22Rv1 (cell line): Measurements from ENCODE around the gene TMEM229A.
"Not testable (repeated sequence)": the region's sequence is repeated elsewhere in the genome, so short reads cannot be mapped to it uniquely, and the experiment has no call there.

Source experiments
- H3K27ac ChIP-seq: fragments of 450-650 bp; 2 replicates; pipeline ENCODE4 v1.5.1; 2017
- CTCF ChIP-seq: fragments of 450-650 bp; IDR thresholded peaks from 2 replicates; pipeline ENCODE4 v1.5.1; 2017; ENCODE audit warnings: mild to moderate bottlenecking
- ZFX ChIP-seq: fragments of 450-650 bp; IDR thresholded peaks from 2 replicates; pipeline ENCODE4 v1.6.1; 2017; ENCODE audit warnings: antibody characterized with exemption, borderline replicate concordance

TMEM229A gene

GRCh38 chr7:124022551-124022950, 10.3 kb downstream of the TMEM229A start:
- no peak for TF ChIP-seq ZFX
- no peak for TF ChIP-seq CTCF
- H3K27ac ChIP-seq = no peak overlapping the region

- H3K27ac ChIP-seq = no peak overlapping the region
- TF ChIP-seq CTCF (no peak), ZFX (no peak)
These were observed 12.8 kb downstream of the TMEM229A start for GRCh38 chr7:124020060-124020459.

- TF ChIP-seq ZFX (no peak), CTCF (no peak)
- no peak overlapping the region for H3K27ac ChIP-seq
These were observed 19.6 kb downstream of the TMEM229A start for GRCh38 chr7:124013306-124013705.

- TF ChIP-seq CTCF = no peak
- TF ChIP-seq ZFX = no peak
- no peak overlapping the region for H3K27ac ChIP-seq
These were observed 20.0 kb downstream of the TMEM229A start for GRCh38 chr7:124012864-124013263.

- no peak overlapping the region for H3K27ac ChIP-seq
- TF ChIP-seq ZFX = no peak
- TF ChIP-seq CTCF = no peak
These were observed 23.5 kb downstream of the TMEM229A start for GRCh38 chr7:124009321-124009720.

- H3K27ac ChIP-seq = not testable (repeated sequence)
These were observed 24.6 kb downstream of the TMEM229A start for GRCh38 chr7:124008296-124008695.

GRCh38 chr7:123999703-124000102, 33.2 kb downstream of the TMEM229A start:
- TF ChIP-seq CTCF = no peak
- TF ChIP-seq ZFX = no peak
- no peak overlapping the region for H3K27ac ChIP-seq

GRCh38 chr7:123998921-123999320, 33.9 kb downstream of the TMEM229A start:
- no peak overlapping the region for H3K27ac ChIP-seq
- TF ChIP-seq ZFX (no peak), CTCF (no peak)
